ENCODE results near the gene PMVK. TPM values are rescaled to one million over a fixed set of nuclear protein-coding genes. Genes with fewer than 3 reads are reported as not detected.

PMVK gene
- total and polyA plus RNA-seq, 2 donors: 14.7 to 27.5 TPM

- WGBS: 93% methylated on average over 5 of the region's 5 CpGs
Observed at GRCh38 chr1:154880671-154881070, 55.8 kb downstream of the PMVK start.

GRCh38 chr1:154879038-154879421, 57.5 kb downstream of the PMVK start:
- Histone ChIP-seq H3K36me3 (ENCODE audit: control insufficient read depth in 2 of 2, insufficient read depth in 2 of 2, low read length in 1 of 2) (no peaks in the 10 kb centered on the region), H3K27ac (ENCODE audit: low read depth in 1 of 2, low read length in 1 of 2) (no peak overlapping the region), H3K27me3 (ENCODE audit: control insufficient read depth in 2 of 2, insufficient read depth in 1 of 2, low read length in 1 of 2) (no peaks in the 10 kb centered on the region), H3K4me3 (ENCODE audit: low read length in 2 of 2) (no peak overlapping the region), H3K9me3 (ENCODE audit: control insufficient read depth in 2 of 2, insufficient read depth in 1 of 2, low read length in 1 of 2) (no peaks in the 10 kb centered on the region), H3K4me1 (ENCODE audit: control insufficient read depth in 2 of 2, insufficient read depth in 2 of 2, low read length in 2 of 2) (no peaks in the 10 kb centered on the region)
- no peak for DNase-seq (ENCODE audit: low read depth in 6 of 9, low spot score in 9 of 9)
- whole genome bisulfite sequencing: 91% methylated on average over 16 of the region's 16 CpGs

More at GRCh38 chr1:154880671-154881070, 55.8 kb downstream of the PMVK start:
- DNase-seq (ENCODE audit: low read depth in 6 of 9, low spot score in 9 of 9): no peak
- Histone ChIP-seq H3K27ac (ENCODE audit: low read depth in 1 of 2, low read length in 1 of 2) (no peak overlapping the region), H3K9me3 (ENCODE audit: control insufficient read depth in 2 of 2, insufficient read depth in 1 of 2, low read length in 1 of 2) (no peaks in the 10 kb centered on the region), H3K27me3 (ENCODE audit: control insufficient read depth in 2 of 2, insufficient read depth in 1 of 2, low read length in 1 of 2) (no peaks in the 10 kb centered on the region), H3K36me3 (ENCODE audit: control insufficient read depth in 2 of 2, insufficient read depth in 2 of 2, low read length in 1 of 2) (no peaks in the 10 kb centered on the region), H3K4me3 (ENCODE audit: low read length in 2 of 2) (no peak overlapping the region), H3K4me1 (ENCODE audit: control insufficient read depth in 2 of 2, insufficient read depth in 2 of 2, low read length in 2 of 2) (no peaks in the 10 kb centered on the region)

GRCh38 chr1:154878371-154879037, 58.0 kb downstream of the PMVK start:
- no peaks in the 10 kb centered on the region for H3K4me1 ChIP-seq (ENCODE audit: control insufficient read depth in 2 of 2, insufficient read depth in 2 of 2, low read length in 2 of 2)
- no peak overlapping the region for H3K4me3 ChIP-seq (ENCODE audit: low read length in 2 of 2)
- no peaks in the 10 kb centered on the region for H3K36me3 ChIP-seq (ENCODE audit: control insufficient read depth in 2 of 2, insufficient read depth in 2 of 2, low read length in 1 of 2)
- H3K27ac ChIP-seq (ENCODE audit: low read depth in 1 of 2, low read length in 1 of 2): no peak overlapping the region
- no peaks in the 10 kb centered on the region for H3K9me3 ChIP-seq (ENCODE audit: control insufficient read depth in 2 of 2, insufficient read depth in 1 of 2, low read length in 1 of 2)
- WGBS: 43% methylated on average over 20 of the region's 20 CpGs
- no peaks in the 10 kb centered on the region for H3K27me3 ChIP-seq (ENCODE audit: control insufficient read depth in 2 of 2, insufficient read depth in 1 of 2, low read length in 1 of 2)
- peak in 4 of 9 donors; percentile 56 to 70 (median 64) for DNase-seq (ENCODE audit: low read depth in 6 of 9, low spot score in 9 of 9)

DNA sequence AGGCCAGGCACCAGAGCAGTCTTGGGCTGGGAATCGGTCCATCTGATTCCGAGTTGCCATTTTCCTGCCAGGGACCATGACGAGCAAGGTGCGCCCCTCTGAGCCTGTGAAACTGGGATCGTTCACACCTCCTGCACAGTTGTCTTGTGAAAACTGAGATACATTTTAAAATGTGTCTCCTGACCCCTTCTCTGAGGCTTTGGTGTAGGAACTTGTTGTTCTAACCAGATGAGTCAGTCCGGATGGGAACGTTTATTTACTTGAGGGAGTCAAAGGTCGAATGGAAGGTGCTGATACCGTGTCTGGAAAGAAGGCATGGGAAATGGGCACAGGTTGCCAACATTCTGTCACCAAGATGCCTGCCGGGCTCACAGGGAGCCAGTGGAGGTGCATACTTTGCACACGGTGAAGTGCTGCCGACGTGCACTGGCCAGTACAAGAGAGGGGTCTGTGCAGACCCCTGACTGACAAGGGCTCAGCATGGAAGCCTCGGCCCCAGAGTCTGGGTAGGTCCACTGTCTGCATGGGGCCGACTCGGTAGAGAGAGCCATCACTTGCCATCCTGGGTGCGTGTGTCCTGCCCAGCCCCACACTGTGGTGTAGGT, 59.0 kb downstream of the PMVK start:
- H3K9me3 ChIP-seq (ENCODE audit: control insufficient read depth in 2 of 2, insufficient read depth in 1 of 2, low read length in 1 of 2): no peaks in the 10 kb centered on the region
- no peaks in the 10 kb centered on the region for H3K36me3 ChIP-seq (ENCODE audit: control insufficient read depth in 2 of 2, insufficient read depth in 2 of 2, low read length in 1 of 2)
- H3K4me3 ChIP-seq (ENCODE audit: low read length in 2 of 2): no peak overlapping the region
- no peak for DNase-seq (ENCODE audit: low read depth in 6 of 9, low spot score in 9 of 9)
- H3K4me1 ChIP-seq (ENCODE audit: control insufficient read depth in 2 of 2, insufficient read depth in 2 of 2, low read length in 2 of 2): no peaks in the 10 kb centered on the region
- no peaks in the 10 kb centered on the region for H3K27me3 ChIP-seq (ENCODE audit: control insufficient read depth in 2 of 2, insufficient read depth in 1 of 2, low read length in 1 of 2)
- no peak overlapping the region for H3K27ac ChIP-seq (ENCODE audit: low read depth in 1 of 2, low read length in 1 of 2)
- 94% methylated on average over 17 of the region's 17 CpGs for WGBS

- Histone ChIP-seq H3K36me3 (ENCODE audit: control insufficient read depth in 2 of 2, insufficient read depth in 2 of 2, low read length in 1 of 2) (no peaks in the 10 kb centered on the region), H3K27me3 (ENCODE audit: control insufficient read depth in 2 of 2, insufficient read depth in 1 of 2, low read length in 1 of 2) (peaks cover 0 to under 1% of the 10 kb centered on the region in 2 donors), H3K27ac (ENCODE audit: low read depth in 1 of 2, low read length in 1 of 2) (no peak overlapping the region), H3K4me3 (ENCODE audit: low read length in 2 of 2) (no peak overlapping the region), H3K4me1 (ENCODE audit: control insufficient read depth in 2 of 2, insufficient read depth in 2 of 2, low read length in 2 of 2) (no peaks in the 10 kb centered on the region), H3K9me3 (ENCODE audit: control insufficient read depth in 2 of 2, insufficient read depth in 1 of 2, low read length in 1 of 2) (no peaks in the 10 kb centered on the region)
- WGBS: 79% methylated on average over 3 of the region's 3 CpGs
- no peak for DNase-seq (ENCODE audit: low read depth in 6 of 9, low spot score in 9 of 9)
Observed at GRCh38 chr1:154876842-154877369, 59.6 kb downstream of the PMVK start.

Other genes starting within 250 kb of the PMVK start
- 1.8 TPM for gene KCNN3, start 66.4 kb downstream of the PMVK start, total RNA-seq
- 0.64 TPM for gene KCNN3, start 66.4 kb downstream of the PMVK start, polyA plus RNA-seq
- 91.5 TPM for gene PBXIP1, start 19.4 kb upstream of the PMVK start, total RNA-seq
- 104 TPM for gene PBXIP1, start 19.4 kb upstream of the PMVK start, polyA plus RNA-seq
- 15.3 TPM for gene PYGO2, start 25.1 kb upstream of the PMVK start, total RNA-seq
- gene PYGO2, start 25.1 kb upstream of the PMVK start, polyA plus RNA-seq: 24.5 TPM
- gene SHC1, start 34.0 kb upstream of the PMVK start, total RNA-seq: 30.5 TPM
- gene SHC1, start 34.0 kb upstream of the PMVK start, polyA plus RNA-seq: 66.7 TPM
- gene CKS1B, start 38.0 kb upstream of the PMVK start, total RNA-seq: 113 TPM
- gene CKS1B, start 38.0 kb upstream of the PMVK start, polyA plus RNA-seq: 32.8 TPM
- 26.7 TPM for gene FLAD1, start 46.6 kb upstream of the PMVK start, total RNA-seq
- gene FLAD1, start 46.6 kb upstream of the PMVK start, polyA plus RNA-seq: 34.8 TPM
- 0.09 TPM for gene LENEP, start 56.9 kb upstream of the PMVK start, total RNA-seq
- gene LENEP, start 56.9 kb upstream of the PMVK start, polyA plus RNA-seq: 0.16 TPM
- gene ZBTB7B, start 66.1 kb upstream of the PMVK start, total RNA-seq: 12.1 TPM
- gene ZBTB7B, start 66.1 kb upstream of the PMVK start, polyA plus RNA-seq: 21.9 TPM
- gene DCST2, start 97.1 kb upstream of the PMVK start, total RNA-seq: 0.24 TPM
- 7.8 TPM for gene DCST2, start 97.1 kb upstream of the PMVK start, polyA plus RNA-seq
- gene DCST1, start 97.1 kb upstream of the PMVK start, total RNA-seq: not detected
- not detected for gene DCST1, start 97.1 kb upstream of the PMVK start, polyA plus RNA-seq
- 12.2 TPM for gene ADAM15, start 114.6 kb upstream of the PMVK start, total RNA-seq
- 91.5 TPM for gene ADAM15, start 114.6 kb upstream of the PMVK start, polyA plus RNA-seq
- gene EFNA4, start 127.0 kb upstream of the PMVK start, total RNA-seq: 4.9 TPM
- gene EFNA4, start 127.0 kb upstream of the PMVK start, polyA plus RNA-seq: 7.4 TPM
- gene EFNA3, start 142.1 kb upstream of the PMVK start, total RNA-seq: 2.1 TPM
- gene EFNA3, start 142.1 kb upstream of the PMVK start, polyA plus RNA-seq: 3.4 TPM
- gene EFNA1, start 191.2 kb upstream of the PMVK start, total RNA-seq: 14.5 TPM
- gene EFNA1, start 191.2 kb upstream of the PMVK start, polyA plus RNA-seq: 52.6 TPM
- gene SLC50A1, start 199.1 kb upstream of the PMVK start, total RNA-seq: 25.7 TPM
- gene SLC50A1, start 199.1 kb upstream of the PMVK start, polyA plus RNA-seq: 54.5 TPM
- 34.0 TPM for gene DPM3, start 203.8 kb upstream of the PMVK start, total RNA-seq
- 155 TPM for gene DPM3, start 203.8 kb upstream of the PMVK start, polyA plus RNA-seq
- gene KRTCAP2, start 236.6 kb upstream of the PMVK start, total RNA-seq: 97.7 TPM
- gene KRTCAP2, start 236.6 kb upstream of the PMVK start, polyA plus RNA-seq: 223 TPM
- gene TRIM46, start 237.1 kb upstream of the PMVK start, total RNA-seq: 1.9 TPM
- 4.3 TPM for gene TRIM46, start 237.1 kb upstream of the PMVK start, polyA plus RNA-seq